ENCODE measurements around the gene CCM2. TPM values are rescaled to one million over a fixed set of nuclear protein-coding genes. Genes with fewer than 3 reads are reported as not detected.
"Not testable (repeated sequence)": the region's sequence is repeated elsewhere in the genome, so short reads cannot be mapped to it uniquely, and the experiment has no call there.

The CCM2 gene
- total RNA-seq, 1 experiment from 2014 or later = 42.5 TPM

DNA sequence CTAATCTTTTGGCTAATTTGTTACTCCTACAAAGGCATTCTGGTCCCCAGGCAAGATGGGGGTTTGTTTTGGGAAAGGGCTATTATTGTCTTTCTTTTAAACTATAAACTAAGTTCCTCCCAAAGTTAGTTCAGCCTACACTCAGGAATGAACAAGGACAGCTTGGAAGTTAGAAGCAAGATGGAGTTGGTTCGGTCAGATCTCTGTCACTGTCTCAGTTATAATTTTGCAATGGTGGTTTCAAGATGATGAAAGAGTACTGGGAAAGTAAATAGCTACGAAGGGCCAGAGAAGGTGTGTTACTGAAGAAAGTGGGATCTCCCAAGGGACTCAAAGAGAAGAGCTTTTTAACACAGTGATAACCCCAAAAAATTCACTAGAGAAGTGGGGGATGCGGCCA lies 10.9 kb upstream of the CCM2 start:
- no peaks in the 10 kb centered on the region for H3K9me2 ChIP-seq (replicated peaks; ENCODE audit: insufficient read depth, low read length)
- H3K27ac ChIP-seq (ENCODE audit: low read length) = no peak overlapping the region
- no peak overlapping the region for H3K4me2 ChIP-seq (ENCODE audit: low read depth, low read length, poor library complexity, severe bottlenecking)
- no peak overlapping the region for H2AFZ ChIP-seq (ENCODE audit: low read length)
- H3K36me3 ChIP-seq (ENCODE audit: insufficient read depth, low read length) = peaks cover 22% of the 10 kb centered on the region
- H3K4me3 ChIP-seq (ENCODE audit: low read length) = no peak overlapping the region
- no peak overlapping the region for H3K9ac ChIP-seq (ENCODE audit: low read length)
- peaks cover 22% of the 10 kb centered on the region for H4K20me1 ChIP-seq (ENCODE audit: insufficient read depth, low read depth, low read length)
- peaks cover 56% of the 10 kb centered on the region for H3K4me1 ChIP-seq (ENCODE audit: low read length)
- peaks cover 29% of the 10 kb centered on the region for H3K79me2 ChIP-seq (ENCODE audit: low read length)
- no peaks in the 10 kb centered on the region for H3K9me3 ChIP-seq (ENCODE audit: low read length)
- no peaks in the 10 kb centered on the region for H3K27me3 ChIP-seq (ENCODE audit: low read length)
- DNase-seq = no peak

DNA sequence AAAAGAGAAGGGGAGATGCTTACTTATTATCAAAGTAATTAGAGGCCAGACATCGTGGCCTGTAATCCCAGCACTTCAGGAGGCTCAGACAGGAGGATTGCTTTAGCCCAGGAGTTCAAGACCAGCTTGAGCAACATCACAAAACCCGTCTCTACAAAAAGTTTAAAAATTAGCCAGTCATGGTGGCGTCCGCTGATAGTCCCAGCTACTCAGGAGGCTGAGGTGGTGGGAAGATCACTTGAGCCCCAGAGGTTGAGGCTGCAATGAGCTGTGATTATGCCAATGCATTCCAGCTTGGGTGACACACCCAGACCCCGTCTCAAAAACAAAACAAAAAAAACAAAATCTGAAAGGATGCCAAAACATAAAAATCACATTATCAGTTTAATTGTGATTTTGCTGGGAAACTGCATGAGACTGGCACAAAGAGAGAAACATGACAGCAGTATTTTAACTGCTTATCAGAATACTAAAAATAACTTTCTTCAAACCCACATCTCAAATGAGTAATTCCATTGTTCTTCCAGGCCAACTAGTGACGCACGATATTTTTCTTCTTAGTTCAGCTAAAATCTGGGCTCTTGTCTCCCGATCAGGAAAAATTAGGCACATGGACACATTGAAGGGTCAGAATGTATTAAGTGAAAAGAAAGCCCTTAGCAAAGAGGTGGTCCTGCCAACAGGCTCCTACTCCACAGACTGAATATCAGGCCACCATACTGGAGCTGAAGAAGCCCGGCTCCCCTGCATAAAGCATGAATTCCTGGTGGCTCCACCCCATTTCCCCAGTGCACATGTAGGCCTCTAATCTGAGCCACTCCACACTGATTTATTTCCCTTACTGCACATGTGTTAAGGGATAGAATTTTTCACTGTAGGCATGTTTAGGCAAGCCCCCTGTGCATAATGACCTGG lies 9.6 kb upstream of the CCM2 start:
- H3K9me2 ChIP-seq (replicated peaks; ENCODE audit: insufficient read depth, low read length) = no peaks in the 10 kb centered on the region

DNA sequence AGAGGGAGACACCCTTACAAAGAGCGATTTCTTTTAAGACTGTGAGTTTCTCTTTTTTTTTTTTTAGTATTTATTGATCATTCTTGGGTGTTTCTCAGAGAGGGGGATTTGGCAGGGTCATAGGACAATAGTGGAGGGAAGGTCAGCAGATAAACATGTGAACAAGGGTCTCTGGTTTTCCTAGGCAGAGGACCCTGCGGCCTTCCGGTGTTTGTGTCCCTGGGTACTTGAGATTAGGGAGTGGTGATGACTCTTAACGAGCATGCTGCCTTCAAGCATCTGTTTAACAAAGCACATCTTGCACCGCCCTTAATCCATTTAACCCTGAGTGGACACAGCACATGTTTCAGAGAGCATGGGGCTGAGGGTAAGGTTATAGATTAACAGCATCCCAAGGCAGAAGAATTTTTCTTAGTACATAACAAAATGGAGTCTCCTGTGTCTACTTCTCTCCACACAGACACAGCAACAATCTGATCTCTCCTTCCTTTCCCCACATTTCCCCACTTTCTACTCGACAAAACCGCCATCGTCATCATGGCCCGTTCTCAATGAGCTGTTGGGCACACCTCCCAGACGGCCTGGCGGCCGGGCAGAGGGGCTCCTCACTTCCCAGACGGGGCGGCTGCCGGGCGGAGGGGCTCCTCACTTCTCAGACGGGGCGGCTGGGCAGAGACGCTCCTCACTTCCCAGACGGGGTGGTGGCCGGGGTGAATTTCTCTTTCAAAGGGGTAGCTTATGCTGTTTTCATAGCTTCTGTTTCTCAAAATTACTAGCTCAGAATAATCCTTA lies 7.8 kb upstream of the CCM2 start:
- H4K20me1 ChIP-seq (ENCODE audit: insufficient read depth, low read depth, low read length); DNase-seq; H3K4me3 ChIP-seq (ENCODE audit: low read length); H3K9me3 ChIP-seq (ENCODE audit: low read length); H3K36me3 ChIP-seq (ENCODE audit: insufficient read depth, low read length); H3K27me3 ChIP-seq (ENCODE audit: low read length); H2AFZ ChIP-seq (ENCODE audit: low read length); H3K79me2 ChIP-seq (ENCODE audit: low read length); H3K9me2 ChIP-seq (replicated peaks; ENCODE audit: insufficient read depth, low read length): not testable (repeated sequence)
- Histone ChIP-seq H3K4me1 (ENCODE audit: low read length) (peaks cover 66% of the 10 kb centered on the region), H3K4me2 (ENCODE audit: low read depth, low read length, poor library complexity, severe bottlenecking) (peak overlapping the region; percentile 55), H3K27ac (ENCODE audit: low read length) (peak overlapping the region; percentile 76), H3K9ac (ENCODE audit: low read length) (peak overlapping the region; percentile 27; the same call in 1 of the 2 replicates)

More for the DNA sequence above, 9.6 kb upstream of the CCM2 start:
- peaks cover 17% of the 10 kb centered on the region for H3K79me2 ChIP-seq (ENCODE audit: low read length)
- no peak overlapping the region for H3K4me3 ChIP-seq (ENCODE audit: low read length)
- H3K4me2 ChIP-seq (ENCODE audit: low read depth, low read length, poor library complexity, severe bottlenecking) = no peak overlapping the region
- peaks cover 56% of the 10 kb centered on the region for H3K4me1 ChIP-seq (ENCODE audit: low read length)
- H3K9me3 ChIP-seq (ENCODE audit: low read length) = no peaks in the 10 kb centered on the region
- H3K9ac ChIP-seq (ENCODE audit: low read length) = no peak overlapping the region
- no peaks in the 10 kb centered on the region for H3K27me3 ChIP-seq (ENCODE audit: low read length)
- no peak overlapping the region for H2AFZ ChIP-seq (ENCODE audit: low read length)
- no peak for DNase-seq
- H4K20me1 ChIP-seq (ENCODE audit: insufficient read depth, low read depth, low read length) = peaks cover 10% of the 10 kb centered on the region
- H3K27ac ChIP-seq (ENCODE audit: low read length) = peak overlapping the region; percentile 76
- H3K36me3 ChIP-seq (ENCODE audit: insufficient read depth, low read length) = peaks cover 10% of the 10 kb centered on the region

DNA sequence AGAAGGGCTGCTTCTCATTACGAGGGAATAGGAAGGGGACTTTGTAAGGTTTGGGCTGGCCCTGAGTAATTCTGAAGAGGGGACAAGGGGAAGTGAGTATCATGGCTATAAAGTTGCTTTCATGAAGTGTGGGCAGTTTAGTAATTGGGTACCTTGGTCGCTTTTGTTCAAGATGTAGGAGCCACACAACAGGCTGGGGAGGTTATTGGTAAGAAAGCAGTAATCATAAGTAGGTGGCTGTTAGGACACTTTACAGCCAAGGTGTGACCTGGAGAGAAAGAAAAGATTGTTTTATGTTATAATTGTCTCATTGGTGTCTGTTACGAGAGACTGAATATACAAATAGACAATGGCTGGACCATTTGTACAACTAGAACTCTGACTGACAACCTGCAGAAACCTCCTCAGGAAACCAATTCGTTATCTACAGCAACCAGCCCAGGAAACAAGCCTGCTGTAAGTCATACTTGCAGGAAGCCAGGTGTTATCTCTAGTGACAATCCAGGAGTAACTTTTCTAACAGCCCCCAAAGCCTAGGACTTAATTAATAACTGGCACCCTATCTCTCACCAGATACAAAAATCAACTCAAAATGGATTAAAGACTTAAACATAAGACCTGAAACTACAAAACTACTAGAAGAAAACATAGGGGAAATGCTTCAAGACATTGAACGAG lies 5.0 kb upstream of the CCM2 start:
- H3K9ac ChIP-seq (ENCODE audit: low read length) = peak overlapping the region; percentile 61
- no peak overlapping the region for H2AFZ ChIP-seq (ENCODE audit: low read length)

DNA sequence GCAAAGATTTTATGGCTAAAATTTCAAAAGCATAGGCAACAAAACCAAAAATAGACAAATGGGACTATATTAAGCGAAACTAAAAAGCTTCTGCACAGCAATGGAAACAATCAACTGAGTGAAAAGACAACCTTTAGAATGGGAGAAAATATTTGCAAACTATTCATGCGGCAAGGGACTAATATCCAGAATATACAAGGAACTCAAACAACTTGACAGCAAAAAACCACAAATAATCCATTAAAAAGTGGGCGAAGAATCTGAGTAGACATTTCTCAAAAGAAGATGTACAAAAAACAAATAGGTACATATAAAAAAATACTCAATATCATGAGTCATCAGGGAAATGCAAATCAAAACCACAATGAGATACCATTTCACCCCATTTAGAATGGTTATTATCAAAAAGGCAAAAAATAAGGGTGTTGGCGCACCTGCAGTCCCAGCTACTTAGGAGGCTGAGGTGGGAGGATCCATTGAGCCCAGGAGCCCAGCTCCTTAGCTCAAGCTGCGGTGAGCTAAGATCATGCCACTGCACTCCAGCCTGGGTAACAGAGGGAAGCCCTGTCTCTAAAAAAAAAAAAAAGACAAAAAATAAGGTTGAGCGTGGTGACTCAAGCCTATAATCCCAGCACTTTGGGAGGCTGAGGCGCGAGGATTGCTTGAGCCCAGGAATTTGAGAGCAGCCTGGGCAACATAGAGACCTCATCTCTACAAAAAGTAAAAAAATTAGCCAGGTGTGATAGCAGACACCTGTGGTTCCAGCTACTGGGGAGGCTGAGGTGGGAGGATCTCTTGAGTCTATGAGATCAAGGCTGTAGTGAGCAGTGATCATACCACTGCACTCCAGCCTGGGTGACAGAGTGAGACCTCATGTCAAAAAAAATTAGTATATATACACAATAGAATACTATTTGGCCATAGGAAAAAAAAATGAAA lies 4.2 kb upstream of the CCM2 start:
- H3K9me3 ChIP-seq (ENCODE audit: low read length) = no peaks in the 10 kb centered on the region
- H3K9ac ChIP-seq (ENCODE audit: low read length) = peak overlapping the region; percentile 61
- DNase-seq = peak; percentile 95
- no peak overlapping the region for H2AFZ ChIP-seq (ENCODE audit: low read length)
- H3K9me2 ChIP-seq (replicated peaks; ENCODE audit: insufficient read depth, low read length) = no peaks in the 10 kb centered on the region
- H3K79me2 ChIP-seq (ENCODE audit: low read length) = peaks cover 5% of the 10 kb centered on the region
- peak overlapping the region; percentile 50 for H3K4me3 ChIP-seq (ENCODE audit: low read length)
- H3K36me3 ChIP-seq (ENCODE audit: insufficient read depth, low read length) = no peaks in the 10 kb centered on the region
- no peaks in the 10 kb centered on the region for H3K27me3 ChIP-seq (ENCODE audit: low read length)
- H3K27ac ChIP-seq (ENCODE audit: low read length) = peak overlapping the region; percentile 98
- H3K4me1 ChIP-seq (ENCODE audit: low read length) = peaks cover 73% of the 10 kb centered on the region
- peaks cover 4% of the 10 kb centered on the region for H4K20me1 ChIP-seq (ENCODE audit: insufficient read depth, low read depth, low read length)
- peak overlapping the region; percentile 73 for H3K4me2 ChIP-seq (ENCODE audit: low read depth, low read length, poor library complexity, severe bottlenecking)

More for the DNA sequence above, 5.0 kb upstream of the CCM2 start:
- Histone ChIP-seq H3K4me3 (ENCODE audit: low read length) (peak overlapping the region; percentile 44), H3K27ac (ENCODE audit: low read length) (peak overlapping the region; percentile 98), H3K36me3 (ENCODE audit: insufficient read depth, low read length) (no peaks in the 10 kb centered on the region), H4K20me1 (ENCODE audit: insufficient read depth, low read depth, low read length) (no peaks in the 10 kb centered on the region), H3K27me3 (ENCODE audit: low read length) (no peaks in the 10 kb centered on the region), H3K79me2 (ENCODE audit: low read length) (no peaks in the 10 kb centered on the region), H3K4me2 (ENCODE audit: low read depth, low read length, poor library complexity, severe bottlenecking) (peak overlapping the region; percentile 73), H3K9me3 (ENCODE audit: low read length) (no peaks in the 10 kb centered on the region), H3K9me2 (replicated peaks; ENCODE audit: insufficient read depth, low read length) (no peaks in the 10 kb centered on the region), H3K4me1 (ENCODE audit: low read length) (peaks cover 79% of the 10 kb centered on the region)
- DNase-seq = peak; percentile 77

DNA sequence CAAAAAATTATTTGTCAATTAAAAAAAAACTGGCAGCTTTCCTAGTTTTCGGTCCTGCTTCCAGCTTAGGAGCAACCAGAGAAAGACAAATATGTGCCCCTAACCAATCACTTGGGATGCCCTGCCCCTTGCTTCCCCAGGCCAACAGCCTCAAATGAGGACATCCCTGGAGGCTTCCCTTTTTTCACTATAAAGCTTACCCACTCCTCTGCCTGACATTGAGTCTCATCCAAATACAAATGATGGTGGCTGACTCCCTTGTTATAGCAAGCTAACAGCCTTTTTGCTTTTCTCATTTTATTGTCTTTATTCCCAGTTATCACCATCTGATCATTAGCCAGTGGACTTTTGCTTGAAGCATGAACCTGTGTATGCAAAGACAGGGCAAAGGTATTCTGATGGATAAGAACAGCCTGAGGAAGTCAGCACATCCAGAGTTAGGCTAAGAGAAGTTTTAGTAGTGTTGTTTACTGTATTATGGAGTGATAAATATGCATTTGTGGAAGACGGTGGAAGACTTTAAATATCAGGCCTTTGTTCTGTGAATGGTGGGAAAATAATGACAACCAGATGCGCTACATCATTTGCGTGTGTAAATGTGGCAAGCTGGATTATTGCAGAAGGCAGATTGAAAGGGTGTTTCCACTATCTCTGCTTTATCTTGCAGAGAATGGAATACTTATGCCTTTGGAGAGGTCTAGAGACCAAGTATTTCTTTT lies 1.7 kb upstream of the CCM2 start:
- Histone ChIP-seq H3K27ac (ENCODE audit: low read length) (peak overlapping the region; percentile 98), H3K79me2 (ENCODE audit: low read length) (peaks cover 30% of the 10 kb centered on the region), H4K20me1 (ENCODE audit: insufficient read depth, low read depth, low read length) (peaks cover 9% of the 10 kb centered on the region), H3K9me3 (ENCODE audit: low read length) (no peaks in the 10 kb centered on the region), H3K4me3 (ENCODE audit: low read length) (peak overlapping the region; percentile 93), H3K9ac (ENCODE audit: low read length) (peak overlapping the region; percentile 91), H3K36me3 (ENCODE audit: insufficient read depth, low read length) (peaks cover 10% of the 10 kb centered on the region; the same call in 1 of the 2 replicates), H3K9me2 (replicated peaks; ENCODE audit: insufficient read depth, low read length) (no peaks in the 10 kb centered on the region), H3K4me2 (ENCODE audit: low read depth, low read length, poor library complexity, severe bottlenecking) (peak overlapping the region; percentile 100), H3K4me1 (ENCODE audit: low read length) (peaks cover 84% of the 10 kb centered on the region), H2AFZ (ENCODE audit: low read length) (no peak overlapping the region), H3K27me3 (ENCODE audit: low read length) (no peaks in the 10 kb centered on the region)
- DNase-seq = peak; percentile 58

Data from Karpas-422 (cell line).